OCI-LY7 (cell line): Measurements from ENCODE around the gene RETNLB.

Source experiments
- CTCF ChIP-seq: fragments of 200-600 bp; sonication (generic); conservative IDR thresholded peaks from 2 replicates; pipeline ENCODE4 v1.5.1; 2014; ENCODE audit warnings: mild to moderate bottlenecking, antibody characterized with exemption, low read length, moderate library complexity, mixed read lengths
- EZH2phosphoT487 ChIP-seq: fragments of 200-600 bp; sonication (generic); IDR thresholded peaks from 2 replicates; pipeline ENCODE4 v1.6.1; 2018; ENCODE audit warnings: low read depth, borderline replicate concordance, mild to moderate bottlenecking, mixed run types, antibody characterized with exemption, low read length, moderate library complexity, mixed read lengths

- TF ChIP-seq CTCF (no peak), EZH2phosphoT487 (no peak)
Measured at GRCh38 chr3:108722724-108723123, 34.5 kb downstream of the RETNLB start.
